SK-N-MC (cell line): ENCODE measurements around the gene COL15A1.

Source experiments
- EZH2 ChIP-seq: fragments of 200-600 bp; sonication (generic); IDR thresholded peaks from one replicate; pipeline ENCODE4 v1.6.1; 2017; ENCODE audit warnings: antibody characterized with exemption
- POLR2AphosphoS5 ChIP-seq: IDR thresholded peaks from 2 replicates; pipeline ENCODE4 v1.6.1; 2012; ENCODE audit warnings: mild to moderate bottlenecking, low read depth, low read length, borderline replicate concordance

DNA sequence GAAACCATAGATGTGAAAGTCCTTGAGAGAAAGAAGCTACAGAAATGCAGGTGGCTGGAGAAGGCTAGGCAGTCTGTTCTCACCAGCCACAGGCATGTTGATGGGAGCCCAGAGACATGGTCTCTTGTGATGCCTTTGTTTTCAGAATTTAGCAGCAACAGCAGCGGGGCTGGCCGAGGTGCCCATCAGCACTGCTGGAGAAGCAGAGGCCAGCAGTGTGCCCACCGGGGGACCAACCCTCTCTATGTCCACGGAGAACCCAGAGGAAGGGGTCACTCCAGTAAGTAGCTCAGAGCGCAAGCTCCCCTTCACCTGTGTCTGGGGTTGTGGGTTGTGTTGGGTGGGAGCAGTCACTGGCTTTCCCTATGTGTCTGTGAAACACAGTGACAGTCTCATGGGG is 59.6 kb downstream of the COL15A1 start:
- TF ChIP-seq EZH2 (no peak), POLR2AphosphoS5 (no peak)
